Small intestine (tissue), 4 donors: ENCODE measurements around the gene HBA2. TPM values are rescaled to one million over a fixed set of nuclear protein-coding genes. Genes with fewer than 3 reads are reported as not detected.

Experiments
- polyA plus RNA-seq, 4 donors: library from polyadenylated mRNA; stranded (reverse) in 3 of 4; unstranded in 1 of 4; fragments of 200-250 nt in 3 of 4; fragments of 120-200 nt in 1 of 4; gene quantifications; one replicate each; pipeline versions ENCODE4 v1.2.1 to v1.2.3, GENCODE V29; 2013
- donor health status: healthy with polysubstance abuse.
- donor health status: Bipolar disorder and iron deficiency.
- donor health status: healthy.

Gene HBA2
- polyA plus RNA-seq, 4 donors = 3.2 to 515 (median 10.7) TPM; not detected in 1

Other genes with a start within 250 kb of the HBA2 start
- gene POLR3K, start 119.3 kb upstream of the HBA2 start, polyA plus RNA-seq = 10 to 100 TPM in 2 of 4 donors, 1 to 10 TPM in 2; 8.1 to 19.9 (median 10.4) TPM
- 10 to 100 TPM; 17.3 to 38.2 (median 27.6) TPM for gene SNRNP25, start 119.0 kb upstream of the HBA2 start, polyA plus RNA-seq
- 10 to 100 TPM; 10.1 to 28.6 (median 17.2) TPM for gene RHBDF1, start 100.2 kb upstream of the HBA2 start, polyA plus RNA-seq
- gene MPG, start 94.7 kb upstream of the HBA2 start, polyA plus RNA-seq = 10 to 100 TPM; 31.1 to 76.7 (median 68.1) TPM
- gene NPRL3, start 34.2 kb upstream of the HBA2 start, polyA plus RNA-seq = 10 to 100 TPM in 2 of 4 donors, 1 to 10 TPM in 2; 5.9 to 22.6 (median 15.5) TPM
- gene HBZ, start 20.2 kb upstream of the HBA2 start, polyA plus RNA-seq = 1 to 10 TPM in 1 of 4 donors, not detected in 3; 1.0 TPM
- 1 to 10 TPM in 1 of 4 donors, not detected in 3; 1.8 TPM for gene HBM, start 6.9 kb upstream of the HBA2 start, polyA plus RNA-seq
- gene HBA1, start 3.8 kb downstream of the HBA2 start, polyA plus RNA-seq = 100 to 1,000 TPM in 1 of 4 donors, 1 to 10 TPM in 2, not detected in 1; 4.2 to 305 (median 4.3) TPM
- gene HBQ1, start 7.6 kb downstream of the HBA2 start, polyA plus RNA-seq = under 1 TPM in 1 of 4 donors, not detected in 3; 0.43 TPM
- gene LUC7L, start 56.6 kb downstream of the HBA2 start, polyA plus RNA-seq = 100 to 1,000 TPM in 2 of 4 donors, 10 to 100 TPM in 2; 56.6 to 136 (median 94.9) TPM
- gene FAM234A, start 61.9 kb downstream of the HBA2 start, polyA plus RNA-seq = 100 to 1,000 TPM in 1 of 4 donors, 10 to 100 TPM in 3; 56.5 to 107 (median 66.3) TPM
- 10 to 100 TPM in 2 of 4 donors, 1 to 10 TPM in 1, under 1 TPM in 1; 0.49 to 20.1 (median 7.4) TPM for gene RGS11, start 103.1 kb downstream of the HBA2 start, polyA plus RNA-seq
- 10 to 100 TPM in 3 of 4 donors, under 1 TPM in 1; 0.32 to 81.6 (median 14.2) TPM for gene ARHGDIG, start 107.7 kb downstream of the HBA2 start, polyA plus RNA-seq
- gene PDIA2, start 110.3 kb downstream of the HBA2 start, polyA plus RNA-seq = 10 to 100 TPM in 3 of 4 donors, under 1 TPM in 1; 0.10 to 46.1 (median 28.6) TPM
- gene AXIN1, start 179.8 kb downstream of the HBA2 start, polyA plus RNA-seq = 10 to 100 TPM; 24.5 to 33.6 (median 27.6) TPM
- gene MRPL28, start 197.7 kb downstream of the HBA2 start, polyA plus RNA-seq = 100 to 1,000 TPM in 1 of 4 donors, 10 to 100 TPM in 3; 54.2 to 112 (median 92.1) TPM
- gene PGAP6, start 209.1 kb downstream of the HBA2 start, polyA plus RNA-seq = 10 to 100 TPM; 48.1 to 76.6 (median 64.9) TPM
- 10 to 100 TPM; 13.0 to 77.2 (median 34.9) TPM for gene NME4, start 224.3 kb downstream of the HBA2 start, polyA plus RNA-seq
- gene DECR2, start 229.0 kb downstream of the HBA2 start, polyA plus RNA-seq = 100 to 1,000 TPM in 2 of 4 donors, 10 to 100 TPM in 2; 46.7 to 154 (median 99.2) TPM